IMR-90 (cell line): ENCODE results near the gene HSD17B11.

Source experiments
- NFE2L2 ChIP-seq: fragments of 150-350 bp; IDR thresholded peaks from 2 replicates; pipeline ENCODE4 v1.6.1; 2016; ENCODE audit warnings: low read depth, mild to moderate bottlenecking, low read length
- POLR2A ChIP-seq: IDR thresholded peaks from 2 replicates; pipeline ENCODE4 v1.6.1; 2012; ENCODE audit warnings: mild to moderate bottlenecking, low read depth, low read length
- RCOR1 ChIP-seq: IDR thresholded peaks from 2 replicates; pipeline ENCODE4 v1.6.1; 2012; ENCODE audit warnings: mild to moderate bottlenecking, low read length, improper control_type of control experiment; ENCODE audit not compliant: insufficient replicate concordance
- RFX5 ChIP-seq: IDR thresholded peaks from 2 replicates; pipeline ENCODE4 v1.8.0; 2012; ENCODE audit warnings: low read depth, mild to moderate bottlenecking, low read length, moderate library complexity
- TF ChIP-seq, protein P1 (sequence below): conservative IDR thresholded peaks from 2 replicates; pipeline ENCODE4 v1.5.1; 2012; ENCODE audit warnings: mild to moderate bottlenecking, low read depth, low read length, improper control_type of control experiment

DNA sequence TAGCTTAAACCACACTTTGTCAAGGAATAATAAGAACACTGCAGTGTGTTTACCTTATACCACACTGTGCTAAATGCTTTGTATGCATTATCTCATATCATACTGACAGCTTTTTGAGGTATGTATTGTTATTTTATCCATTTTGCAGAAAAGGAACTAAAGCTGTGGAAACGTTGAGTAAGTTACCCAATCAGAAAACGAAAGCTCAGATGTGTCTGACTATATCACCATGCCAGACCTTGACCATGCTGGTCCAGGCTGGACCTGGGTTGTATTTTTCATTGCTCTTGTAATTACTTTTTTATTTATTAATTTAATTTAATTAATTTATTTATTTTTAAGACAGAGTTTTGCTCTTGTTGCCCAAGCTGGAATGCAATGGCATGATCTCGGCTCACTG lies 2.1 kb downstream of the HSD17B11 start:
- TF ChIP-seq, protein P1, sequence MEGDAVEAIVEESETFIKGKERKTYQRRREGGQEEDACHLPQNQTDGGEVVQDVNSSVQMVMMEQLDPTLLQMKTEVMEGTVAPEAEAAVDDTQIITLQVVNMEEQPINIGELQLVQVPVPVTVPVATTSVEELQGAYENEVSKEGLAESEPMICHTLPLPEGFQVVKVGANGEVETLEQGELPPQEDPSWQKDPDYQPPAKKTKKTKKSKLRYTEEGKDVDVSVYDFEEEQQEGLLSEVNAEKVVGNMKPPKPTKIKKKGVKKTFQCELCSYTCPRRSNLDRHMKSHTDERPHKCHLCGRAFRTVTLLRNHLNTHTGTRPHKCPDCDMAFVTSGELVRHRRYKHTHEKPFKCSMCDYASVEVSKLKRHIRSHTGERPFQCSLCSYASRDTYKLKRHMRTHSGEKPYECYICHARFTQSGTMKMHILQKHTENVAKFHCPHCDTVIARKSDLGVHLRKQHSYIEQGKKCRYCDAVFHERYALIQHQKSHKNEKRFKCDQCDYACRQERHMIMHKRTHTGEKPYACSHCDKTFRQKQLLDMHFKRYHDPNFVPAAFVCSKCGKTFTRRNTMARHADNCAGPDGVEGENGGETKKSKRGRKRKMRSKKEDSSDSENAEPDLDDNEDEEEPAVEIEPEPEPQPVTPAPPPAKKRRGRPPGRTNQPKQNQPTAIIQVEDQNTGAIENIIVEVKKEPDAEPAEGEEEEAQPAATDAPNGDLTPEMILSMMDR, result no peak
- no peak for TF ChIP-seq RFX5
- no peak for TF ChIP-seq POLR2A
- TF ChIP-seq NFE2L2, result no peak
- TF ChIP-seq RCOR1, result no peak
